Omental fat pad (tissue), 4 donors: ENCODE data around the gene VPS4A. TPM values are rescaled to one million over a fixed set of nuclear protein-coding genes. Genes with fewer than 3 reads are reported as not detected.

Experiments
- ATAC-seq: fragments of 150-250 bp; one replicate; pipeline ENCODE4 v1.9.1; 2016; ENCODE audit warnings: mild to moderate bottlenecking, moderate library complexity; ENCODE audit not compliant: low FRiP score
- DNase-seq: peaks from one replicate; pipeline ENCODE4 v3.0.0-alpha.2; 2019; ENCODE audit warnings: low spot score
- CTCF ChIP-seq, 3 donors: fragments of 450-650 bp; IDR thresholded peaks; one replicate each; pipeline ENCODE4 v1.5.1; 2016 to 2017; ENCODE audit warnings: antibody characterized with exemption in 3 of 3, mild to moderate bottlenecking in 3 of 3, moderate library complexity in 2 of 3
- total RNA-seq, 4 donors: library from RNA; depleted of rRNA; stranded (reverse); fragments of >200 nt; gene quantifications; one replicate each; pipeline ENCODE4 v1.1.0, GENCODE V29; 2016

Gene VPS4A
- total RNA-seq, 4 donors from 2014 or later, result 26.6 to 39.0 (median 34.1) TPM

GRCh38 chr16:69338557-69339288 is 27.6 kb downstream of the VPS4A start:
- no peak for TF ChIP-seq CTCF (IDR thresholded peaks at IDR 0.05)
- DNase-seq (peak; percentile 35), ATAC-seq (no peak)

GRCh38 chr16:69339289-69340094 is 28.3 kb downstream of the VPS4A start, which contains the start of the genes COG8 and NIP7:
Gene COG8, minus strand, starts transcription at chr16:69339564. Its CDS starts 12 bp downstream, at chr16:69339552.
Gene NIP7, plus strand, starts transcription at chr16:69339772. Its CDS starts 58 bp downstream, at chr16:69339830.
- peak in 1 of 3 donors; percentile 64 for TF ChIP-seq CTCF (IDR thresholded peaks at IDR 0.05)
- ATAC-seq (peak; percentile 96), DNase-seq (peak; percentile 95)

- DNase-seq, result no peak
- no peak for TF ChIP-seq CTCF (IDR thresholded peaks at IDR 0.05)
- ATAC-seq, result peak; percentile 20
These were observed 29.0 kb downstream of the VPS4A start for GRCh38 chr16:69340095-69340644.

- no peak for DNase-seq
- ATAC-seq, result no peak
- no peak for TF ChIP-seq CTCF (IDR thresholded peaks at IDR 0.05)
These were observed 33.0 kb downstream of the VPS4A start for GRCh38 chr16:69344171-69344570.

GRCh38 chr16:69345923-69346322 is 34.8 kb downstream of the VPS4A start:
- no peak for ATAC-seq
- TF ChIP-seq CTCF (IDR thresholded peaks at IDR 0.05), result no peak
- no peak for DNase-seq

GRCh38 chr16:69346683-69347082 is 35.5 kb downstream of the VPS4A start:
- ATAC-seq, result no peak
- no peak for DNase-seq
- no peak for TF ChIP-seq CTCF (IDR thresholded peaks at IDR 0.05)
